ENCODE measurements around the gene NT5DC2.

- no peak for TF ChIP-seq CTCF (conservative IDR thresholded peaks at IDR 0.05 in 1 of 2, IDR thresholded peaks at IDR 0.05 in 1 of 2; ENCODE audit: low read depth in 1 of 2, low read length in 2 of 2)
- no peak for TF ChIP-seq EZH2 (IDR thresholded peaks at IDR 0.05; ENCODE audit: low read length, missing control alignments)
Observed at GRCh38 chr3:52519445-52520140, 14.1 kb downstream of the NT5DC2 start.

Data from fibroblast of lung (primary cell).